ENCODE measurements around the gene PLA2G2F.

PLA2G2F gene

DNA sequence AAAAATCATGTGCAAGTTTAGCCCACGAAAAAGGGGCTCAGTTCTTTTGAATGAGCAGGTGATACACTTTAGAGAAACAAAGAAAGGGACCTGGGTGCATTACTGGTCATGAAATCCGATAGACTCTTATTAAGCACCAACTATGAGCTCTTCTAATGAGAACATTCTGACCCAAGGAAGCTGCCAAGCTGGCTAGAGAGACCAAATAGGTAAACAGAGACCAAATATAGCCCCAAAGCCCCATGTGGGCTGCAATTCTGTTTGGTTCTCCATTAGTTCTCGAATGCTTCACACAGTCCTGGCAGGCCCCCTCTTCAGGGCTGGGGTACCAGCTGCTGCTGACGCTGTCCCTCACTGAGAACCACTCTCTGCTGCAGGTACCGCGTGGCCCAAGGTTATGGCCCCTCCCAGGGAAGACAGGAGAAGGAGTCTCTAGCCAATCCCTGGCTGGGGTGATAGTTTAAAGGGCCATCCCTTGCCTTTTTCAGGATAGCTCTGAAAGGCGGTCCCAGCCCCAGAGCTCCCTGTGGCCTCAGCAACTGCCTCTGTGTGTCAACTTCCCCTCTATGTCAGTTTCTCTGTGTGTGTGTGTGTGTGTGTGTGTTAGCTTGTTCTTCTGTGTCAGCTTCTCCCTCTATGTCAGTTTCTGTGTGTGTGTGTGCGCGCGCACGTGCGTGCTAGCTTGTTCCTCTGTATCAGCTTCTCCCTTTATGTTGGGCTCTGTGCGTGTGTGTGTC lies 39.7 kb downstream of the PLA2G2F start:
- DNase-seq (ENCODE audit: extremely low read depth, low read depth): no peak
- TF ChIP-seq, protein P1, sequence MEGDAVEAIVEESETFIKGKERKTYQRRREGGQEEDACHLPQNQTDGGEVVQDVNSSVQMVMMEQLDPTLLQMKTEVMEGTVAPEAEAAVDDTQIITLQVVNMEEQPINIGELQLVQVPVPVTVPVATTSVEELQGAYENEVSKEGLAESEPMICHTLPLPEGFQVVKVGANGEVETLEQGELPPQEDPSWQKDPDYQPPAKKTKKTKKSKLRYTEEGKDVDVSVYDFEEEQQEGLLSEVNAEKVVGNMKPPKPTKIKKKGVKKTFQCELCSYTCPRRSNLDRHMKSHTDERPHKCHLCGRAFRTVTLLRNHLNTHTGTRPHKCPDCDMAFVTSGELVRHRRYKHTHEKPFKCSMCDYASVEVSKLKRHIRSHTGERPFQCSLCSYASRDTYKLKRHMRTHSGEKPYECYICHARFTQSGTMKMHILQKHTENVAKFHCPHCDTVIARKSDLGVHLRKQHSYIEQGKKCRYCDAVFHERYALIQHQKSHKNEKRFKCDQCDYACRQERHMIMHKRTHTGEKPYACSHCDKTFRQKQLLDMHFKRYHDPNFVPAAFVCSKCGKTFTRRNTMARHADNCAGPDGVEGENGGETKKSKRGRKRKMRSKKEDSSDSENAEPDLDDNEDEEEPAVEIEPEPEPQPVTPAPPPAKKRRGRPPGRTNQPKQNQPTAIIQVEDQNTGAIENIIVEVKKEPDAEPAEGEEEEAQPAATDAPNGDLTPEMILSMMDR (IDR thresholded peaks at IDR 0.05; ENCODE audit: low read depth, low read length, missing control alignments): no peak
- no peak overlapping the region for H3K4me3 ChIP-seq (replicated peaks; ENCODE audit: low read depth, low read length)

GRCh38 chr1:20179371-20180128 lies 40.4 kb downstream of the PLA2G2F start:
- no peak overlapping the region for H3K4me3 ChIP-seq (replicated peaks; ENCODE audit: low read depth, low read length)
- TF ChIP-seq, protein P1 (IDR thresholded peaks at IDR 0.05; ENCODE audit: low read depth, low read length, missing control alignments): no peak
- no peak for DNase-seq (ENCODE audit: extremely low read depth, low read depth)

DNA sequence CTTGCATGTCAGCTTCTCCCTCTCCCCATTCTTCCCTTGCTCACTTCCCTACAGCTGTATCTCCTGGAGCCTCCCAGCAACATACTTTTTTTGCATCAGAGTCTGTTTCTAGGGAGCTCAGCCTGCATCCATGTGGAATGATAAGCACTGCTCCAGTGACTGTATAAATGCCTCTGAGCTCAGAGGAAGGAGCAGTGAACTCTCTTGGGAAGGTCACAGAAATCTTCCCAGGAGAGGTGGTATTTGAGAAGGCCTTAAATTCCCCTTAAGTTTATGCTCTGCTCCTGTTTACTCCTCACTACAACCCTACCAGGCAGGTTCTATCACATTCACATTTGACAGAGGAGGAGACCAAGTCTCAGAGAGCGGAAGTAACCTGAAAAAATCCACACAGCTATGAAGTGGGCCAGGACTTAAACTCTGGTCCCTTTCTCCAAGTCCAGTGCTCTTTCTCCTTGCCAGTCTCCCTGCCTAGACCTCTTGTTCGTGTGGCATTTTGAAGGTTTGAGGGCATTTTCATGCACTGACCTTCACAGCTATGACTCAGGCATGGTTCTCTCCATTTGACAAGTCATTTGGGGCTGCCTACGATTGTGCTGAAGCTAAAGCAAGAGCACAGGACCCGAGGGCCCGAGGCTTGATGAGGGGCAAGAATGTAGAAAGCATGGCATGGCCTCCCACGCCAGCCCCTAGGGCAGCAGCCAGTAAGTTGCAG lies 41.2 kb downstream of the PLA2G2F start:
- no peak overlapping the region for H3K4me3 ChIP-seq (replicated peaks; ENCODE audit: low read depth, low read length)
- no peak for DNase-seq (ENCODE audit: extremely low read depth, low read depth)
- TF ChIP-seq, protein P1 (IDR thresholded peaks at IDR 0.05; ENCODE audit: low read depth, low read length, missing control alignments): no peak

GRCh38 chr1:20180844-20181207 lies 41.7 kb downstream of the PLA2G2F start:
- TF ChIP-seq, protein P1 (IDR thresholded peaks at IDR 0.05; ENCODE audit: low read depth, low read length, missing control alignments): no peak
- H3K4me3 ChIP-seq (replicated peaks; ENCODE audit: low read depth, low read length): no peak overlapping the region
- DNase-seq (ENCODE audit: extremely low read depth, low read depth): no peak

- TF ChIP-seq, protein P1 (IDR thresholded peaks at IDR 0.05; ENCODE audit: low read depth, low read length, missing control alignments): no peak
- DNase-seq (ENCODE audit: extremely low read depth, low read depth): no peak
- H3K4me3 ChIP-seq (replicated peaks; ENCODE audit: low read depth, low read length): no peak overlapping the region
Measured at GRCh38 chr1:20182415-20182814, 43.3 kb downstream of the PLA2G2F start.

DNA sequence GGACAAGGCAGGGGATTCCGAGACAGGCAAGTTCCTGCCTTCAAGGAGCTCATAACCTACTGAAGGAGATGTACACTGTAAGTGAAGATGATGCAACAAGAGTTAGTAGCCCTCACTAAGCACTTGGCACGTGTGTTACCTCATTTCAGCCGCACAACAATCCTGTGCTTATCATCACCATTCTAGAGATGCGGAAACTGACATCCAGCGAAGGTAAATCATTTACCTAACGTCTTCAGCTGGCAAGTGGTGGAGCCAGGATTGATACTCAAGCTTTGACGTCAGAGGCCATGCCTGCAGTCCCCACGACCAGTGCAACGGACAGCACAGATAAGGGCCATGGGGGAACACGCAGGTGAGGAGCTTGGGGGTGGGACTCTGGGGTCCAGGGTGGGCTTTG lies 43.9 kb downstream of the PLA2G2F start:
- H3K4me3 ChIP-seq (replicated peaks; ENCODE audit: low read depth, low read length): no peak overlapping the region
- DNase-seq (ENCODE audit: extremely low read depth, low read depth): no peak
- TF ChIP-seq, protein P1 (IDR thresholded peaks at IDR 0.05; ENCODE audit: low read depth, low read length, missing control alignments): no peak

All from HFF-Myc (cell line).